Transverse colon (tissue), 4 donors: ENCODE results near the gene ZNF384.
"Not testable (repeated sequence)": the region's sequence is repeated elsewhere in the genome, so short reads cannot be mapped to it uniquely, and the experiment has no call there.

Experiments
- CTCF ChIP-seq, 5 experiments: fragments of 200-600 bp in 3 of 5; fragments of 450-650 bp in 2 of 5; sonication (generic) in 3 of 5; IDR thresholded peaks; 1 replicate in 2 of 5; 2 replicates in 3 of 5; pipeline ENCODE4 v1.5.1; 2016 to 2017; ENCODE audit warnings: antibody characterized with exemption in 5 of 5, inconsistent platforms in 3 of 5, mild to moderate bottlenecking in 2 of 5, moderate library complexity in 1 of 5
- POLR2AphosphoS5 ChIP-seq, 3 donors: sonication (generic); formaldehyde crosslinking; IDR thresholded peaks; one replicate each; pipeline ENCODE4 v1.6.1; 2016; ENCODE audit warnings: antibody characterized with exemption in 3 of 3

- TF ChIP-seq POLR2AphosphoS5, CTCF (IDR thresholded peaks at IDR 0.05): not testable (repeated sequence)
Observed at GRCh38 chr12:6708351-6708750, 19.2 kb upstream of the ZNF384 start.
